ENCODE results near the gene BLOC1S3.

BLOC1S3 gene

GRCh38 chr19:45180936-45181335 is 2.4 kb downstream of the BLOC1S3 start:
- no peak for DNase-seq (ENCODE audit: low read depth in 3 of 3)

DNA sequence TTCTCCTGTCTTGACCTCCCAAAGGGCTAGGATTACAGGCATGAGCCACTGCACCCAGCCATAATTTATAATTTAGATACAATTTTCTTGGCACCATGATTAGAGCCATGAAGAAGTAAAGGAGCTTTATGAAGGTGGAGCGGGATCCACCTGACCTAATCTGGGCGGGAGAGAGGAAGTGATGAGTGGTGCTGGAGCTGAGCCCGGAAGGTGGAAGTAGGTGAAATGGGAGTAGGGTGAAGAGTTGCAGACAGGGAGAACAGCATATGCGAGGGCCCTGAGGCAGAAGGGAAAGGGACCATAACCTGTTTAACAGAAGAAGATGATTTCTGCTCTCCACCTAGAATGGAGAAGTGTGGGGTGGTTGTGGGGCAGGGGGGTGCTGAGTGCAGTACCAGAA is 4.2 kb downstream of the BLOC1S3 start:
- DNase-seq (ENCODE audit: low read depth in 3 of 3): no peak

DNA sequence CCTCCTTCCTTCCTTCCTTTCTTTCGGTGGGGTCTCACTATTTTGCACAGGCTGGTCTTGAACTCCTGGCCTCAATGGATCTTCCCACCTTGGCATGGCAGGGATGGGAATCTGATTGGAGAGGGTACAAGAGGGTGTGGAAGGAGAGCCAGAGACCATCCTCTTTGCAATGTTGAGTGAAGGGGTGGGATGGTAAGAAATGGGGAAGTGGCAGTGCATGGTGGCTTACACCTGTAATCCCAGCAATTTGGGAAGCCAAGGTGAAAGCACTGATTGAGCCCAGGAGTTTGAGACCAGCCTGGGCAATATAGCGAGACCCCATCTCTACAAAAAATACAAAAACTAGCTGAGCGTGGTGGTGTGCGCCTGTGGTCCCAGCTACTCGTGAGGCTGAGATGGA is 5.5 kb downstream of the BLOC1S3 start:
- no peak for DNase-seq (ENCODE audit: low read depth in 3 of 3)

DNA sequence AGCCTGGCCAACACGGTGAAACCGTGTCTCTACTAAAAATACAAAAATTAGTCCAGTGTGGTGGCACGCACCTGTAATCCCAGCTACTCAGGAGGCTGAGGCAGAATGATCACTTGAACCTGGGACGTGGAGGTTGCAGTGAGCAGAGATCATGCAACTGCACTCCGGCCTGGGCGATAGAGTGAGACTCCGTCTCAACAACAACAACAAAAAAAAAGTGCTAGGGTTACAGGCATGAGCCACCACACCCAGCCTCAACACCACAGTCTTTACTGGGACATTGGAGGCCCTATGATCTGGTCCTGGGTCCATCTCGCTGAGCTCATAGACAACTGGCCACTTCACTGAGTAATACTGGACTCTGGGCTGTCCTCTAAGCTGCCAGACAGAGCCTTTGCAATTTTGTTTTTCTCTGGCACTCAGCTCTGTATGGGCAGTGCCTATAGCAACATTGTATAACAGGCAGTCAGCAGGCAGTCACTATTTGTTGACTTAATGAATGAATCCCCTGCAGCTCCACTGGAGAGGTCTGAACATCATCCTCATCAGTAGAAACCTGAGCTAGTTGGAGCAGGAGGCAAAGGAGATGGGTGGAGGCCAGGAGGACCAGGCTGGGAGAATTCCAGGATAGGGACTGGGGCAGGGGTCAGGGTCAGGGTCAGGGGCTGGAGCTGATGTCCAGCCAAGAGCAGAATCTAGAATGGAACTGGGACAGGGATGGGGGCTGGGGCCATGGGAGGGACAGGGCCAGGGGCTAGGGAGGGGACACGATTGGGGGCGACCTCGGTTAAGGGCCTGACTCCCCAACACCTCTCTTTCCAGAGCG is 8.1 kb downstream of the BLOC1S3 start:
- DNase-seq (ENCODE audit: low read depth in 3 of 3): no peak

- DNase-seq (ENCODE audit: low read depth in 3 of 3): no peak
Observed at GRCh38 chr19:45187421-45188100, 9.0 kb downstream of the BLOC1S3 start.

DNA sequence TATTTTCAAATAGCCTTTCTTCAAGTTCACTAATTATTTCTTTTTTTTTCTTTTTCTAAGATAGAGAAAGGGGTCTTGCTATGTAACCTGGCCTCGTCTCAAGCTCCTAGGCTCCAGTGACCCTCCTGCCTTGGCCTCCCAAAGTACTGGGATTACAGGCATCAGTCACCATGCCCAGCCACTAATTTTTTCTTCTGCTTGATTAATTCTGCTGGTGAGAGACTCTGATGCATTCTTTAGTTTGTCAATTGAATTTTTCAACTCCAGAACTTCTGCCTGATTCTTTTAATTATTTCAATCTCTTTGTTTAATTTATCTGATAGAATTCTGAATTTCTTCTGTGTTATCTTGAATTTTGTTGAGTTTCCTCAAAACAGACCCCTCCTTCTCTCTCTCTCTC is 11.4 kb downstream of the BLOC1S3 start:
- no peak for DNase-seq (ENCODE audit: low read depth in 3 of 3)

DNA sequence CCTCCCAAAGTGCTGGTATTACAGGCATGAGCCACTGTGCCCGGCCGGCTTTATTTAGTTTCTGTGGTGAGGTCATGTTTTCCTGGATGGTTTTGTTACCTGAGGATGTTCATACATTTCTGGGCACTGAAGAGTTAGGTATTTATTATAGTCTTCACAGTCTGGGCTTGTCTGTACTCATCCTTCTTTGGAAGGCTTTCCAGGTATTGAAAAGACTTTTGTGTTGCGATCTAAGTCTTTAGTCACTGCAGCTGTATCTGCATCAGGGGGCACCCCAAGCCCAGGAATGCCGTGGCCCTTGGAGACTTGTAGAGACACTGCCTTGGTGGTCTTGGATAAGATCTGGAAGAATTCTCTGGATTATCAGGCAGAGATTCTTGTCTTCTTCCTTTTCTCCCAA is 12.8 kb downstream of the BLOC1S3 start:
- DNase-seq (ENCODE audit: low read depth in 3 of 3): no peak

GRCh38 chr19:45195764-45196163 is 17.2 kb downstream of the BLOC1S3 start:
- no peak for DNase-seq (ENCODE audit: low read depth in 3 of 3)

GRCh38 chr19:45200568-45200967 is 22.0 kb downstream of the BLOC1S3 start:
- DNase-seq (ENCODE audit: low read depth in 3 of 3): no peak

DNA sequence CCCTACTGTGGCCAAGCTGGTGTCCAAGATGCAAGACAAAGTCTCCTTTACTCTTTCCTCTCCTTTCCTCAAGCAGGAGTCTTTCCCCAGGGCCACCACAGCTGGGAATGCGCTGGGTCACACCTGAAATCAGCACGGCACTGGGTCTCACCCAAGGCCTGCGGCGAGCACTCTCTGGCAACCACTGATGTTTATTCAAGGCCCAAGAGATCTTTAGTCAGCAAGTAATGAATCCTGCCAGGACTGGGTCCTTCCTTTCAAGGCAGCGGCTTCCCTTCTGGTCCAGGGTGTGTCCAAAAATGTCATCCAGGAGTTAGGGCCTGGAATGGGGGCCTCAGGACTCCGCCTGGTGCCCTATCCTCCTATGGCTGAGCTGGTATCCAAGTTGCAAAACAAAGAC is 24.1 kb downstream of the BLOC1S3 start:
- DNase-seq (ENCODE audit: low read depth in 3 of 3): no peak

DNA sequence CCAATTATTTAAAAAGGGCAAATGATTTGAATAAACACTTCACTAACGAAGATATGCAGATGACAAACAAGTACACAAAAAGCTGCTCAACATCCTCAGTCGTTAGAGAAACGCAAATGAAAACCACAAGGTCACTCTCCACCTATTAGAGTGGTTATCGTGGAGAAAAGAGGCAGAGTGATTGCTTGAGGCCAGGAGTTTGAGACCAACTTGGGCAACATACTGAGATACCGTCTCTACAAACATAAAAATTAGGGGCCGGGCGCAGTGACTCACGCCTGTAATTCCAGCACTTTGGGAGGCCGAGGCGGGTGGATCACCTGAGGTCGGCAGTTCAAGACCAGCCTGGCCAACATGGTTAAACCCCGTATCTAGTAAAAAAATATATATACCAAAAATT is 27.2 kb downstream of the BLOC1S3 start:
- no peak for DNase-seq (ENCODE audit: low read depth in 3 of 3)

GRCh38 chr19:45206328-45206727 is 27.7 kb downstream of the BLOC1S3 start:
- DNase-seq (ENCODE audit: low read depth in 3 of 3): no peak

DNA sequence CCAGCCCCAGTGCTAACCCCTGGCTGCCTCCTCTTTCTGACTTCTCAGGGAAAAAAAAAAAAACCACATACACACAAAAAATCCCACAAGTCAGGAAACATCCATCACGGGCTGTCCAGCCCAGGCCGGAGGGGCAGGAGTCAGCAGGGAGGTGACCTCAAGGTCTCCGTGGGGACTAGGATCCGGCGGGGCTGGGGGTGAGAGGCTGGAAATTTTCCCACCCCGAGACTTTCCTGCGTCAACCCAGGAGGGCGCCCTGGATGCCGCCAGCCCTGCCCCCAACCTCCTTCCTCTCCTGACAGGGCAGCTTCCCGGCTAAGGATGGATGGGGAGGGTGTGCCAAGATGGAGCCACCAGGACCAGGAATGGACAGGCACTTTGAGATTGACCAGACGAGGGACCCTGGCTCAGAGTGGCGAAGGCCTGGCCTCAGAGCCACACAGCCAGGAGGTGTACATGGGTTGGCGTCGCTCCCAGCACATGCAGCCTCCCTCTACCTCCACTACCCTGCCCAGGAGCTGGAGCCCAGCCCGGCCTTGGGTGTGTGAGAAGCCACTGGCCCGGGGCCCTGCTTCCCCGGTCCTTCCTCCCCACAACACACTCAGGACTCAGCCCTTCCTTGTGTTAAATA is 33.3 kb downstream of the BLOC1S3 start:
- no peak for DNase-seq (ENCODE audit: low read depth in 3 of 3)

GRCh38 chr19:45213031-45213430 is 34.4 kb downstream of the BLOC1S3 start:
- no peak for DNase-seq (ENCODE audit: low read depth in 3 of 3)

DNA sequence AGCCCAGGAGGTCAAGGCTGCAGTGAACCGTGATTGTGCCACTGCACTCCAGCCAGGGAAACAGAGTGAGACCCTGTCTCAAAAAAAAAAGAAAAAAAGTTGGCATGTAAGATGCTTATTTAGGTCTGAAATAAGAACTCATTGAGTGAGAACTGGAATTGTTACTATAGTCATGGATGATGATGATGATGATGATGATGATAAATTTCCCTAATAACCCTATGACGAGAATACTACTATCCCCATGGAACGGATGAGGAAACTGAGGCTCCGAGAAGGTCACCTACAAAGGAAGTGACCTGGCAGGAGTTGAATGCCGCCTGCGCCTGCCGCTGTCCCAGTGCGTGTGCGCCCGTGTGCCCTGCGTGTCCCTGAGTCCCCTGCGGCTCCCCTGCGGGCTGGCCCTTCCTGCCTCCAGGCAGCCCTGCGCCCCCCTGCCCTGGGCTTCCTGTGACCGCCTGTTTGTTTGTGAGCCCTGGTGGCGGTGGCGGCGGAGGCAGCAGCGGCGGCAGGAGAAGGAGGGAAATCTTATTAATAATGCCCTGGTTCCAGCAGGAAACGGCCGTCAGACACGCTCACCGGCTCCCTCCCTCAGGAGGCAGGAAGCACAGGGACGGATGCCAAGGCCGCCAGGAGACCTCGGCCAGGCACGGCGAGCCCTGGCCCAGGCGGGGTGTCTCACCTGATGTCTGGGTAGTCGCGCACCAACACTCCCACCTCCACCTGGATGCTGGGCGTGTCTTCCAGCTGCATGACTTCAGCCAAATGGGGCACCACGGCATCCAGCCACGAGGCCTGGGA is 37.0 kb downstream of the BLOC1S3 start:
- DNase-seq (ENCODE audit: low read depth in 3 of 3): no peak

DNA sequence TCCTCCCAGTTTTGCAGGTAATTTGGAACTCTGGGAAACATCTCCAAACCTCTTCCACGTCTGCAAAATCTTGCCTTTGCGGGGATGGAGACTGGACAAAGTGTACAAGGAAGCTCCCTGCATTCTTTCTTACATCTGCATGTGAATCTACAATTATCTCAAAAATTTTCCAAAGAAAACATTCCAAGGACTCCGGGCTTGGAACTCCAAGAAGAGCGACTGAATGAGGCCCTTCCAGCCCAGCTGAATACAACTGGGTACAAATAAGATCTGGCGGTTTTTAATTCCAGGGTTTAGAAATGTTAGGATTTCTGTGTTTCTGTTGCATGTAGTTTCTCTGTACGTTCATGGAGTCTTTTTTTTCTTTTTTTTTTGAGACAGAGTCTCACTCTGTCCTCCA is 38.1 kb downstream of the BLOC1S3 start:
- DNase-seq (ENCODE audit: low read depth in 3 of 3): no peak

DNA sequence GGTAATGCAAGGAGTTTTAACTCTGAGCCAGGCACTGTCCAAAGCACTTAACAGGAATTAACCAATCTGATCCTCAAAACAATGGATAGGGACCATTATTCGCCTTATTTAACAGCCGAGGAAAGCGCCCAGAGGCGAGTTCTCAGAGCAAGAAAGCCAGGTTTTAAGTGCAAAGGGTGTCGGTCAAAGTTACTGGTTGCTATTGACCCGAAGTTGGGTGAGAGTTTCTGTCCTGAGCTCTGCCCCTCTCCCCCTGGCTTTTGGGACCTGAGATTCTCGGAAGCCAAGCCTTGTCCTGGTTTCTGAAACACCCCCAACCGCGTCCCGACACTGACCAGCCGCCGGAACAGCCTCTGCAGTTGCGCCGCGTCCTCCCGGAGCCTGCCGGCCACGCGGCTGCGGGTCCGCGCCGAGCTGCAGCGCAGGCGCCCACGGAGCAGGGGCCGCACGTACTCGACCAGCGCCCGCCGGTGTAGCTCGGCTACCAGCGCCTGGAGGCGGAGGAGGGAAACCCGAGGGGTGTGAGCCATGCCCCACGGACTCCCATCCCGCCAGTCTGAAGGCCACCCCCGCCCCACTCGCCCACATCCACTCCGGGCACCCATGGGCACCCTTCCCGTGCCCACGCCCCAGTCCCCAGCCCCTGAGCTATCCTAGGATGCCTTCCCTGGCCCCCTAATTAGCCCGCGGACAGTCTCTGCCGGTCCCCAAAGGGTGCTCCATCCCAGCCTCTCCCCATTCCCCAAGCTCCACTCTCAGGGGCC is 38.8 kb downstream of the BLOC1S3 start:
- DNase-seq (ENCODE audit: low read depth in 3 of 3): no peak

DNA sequence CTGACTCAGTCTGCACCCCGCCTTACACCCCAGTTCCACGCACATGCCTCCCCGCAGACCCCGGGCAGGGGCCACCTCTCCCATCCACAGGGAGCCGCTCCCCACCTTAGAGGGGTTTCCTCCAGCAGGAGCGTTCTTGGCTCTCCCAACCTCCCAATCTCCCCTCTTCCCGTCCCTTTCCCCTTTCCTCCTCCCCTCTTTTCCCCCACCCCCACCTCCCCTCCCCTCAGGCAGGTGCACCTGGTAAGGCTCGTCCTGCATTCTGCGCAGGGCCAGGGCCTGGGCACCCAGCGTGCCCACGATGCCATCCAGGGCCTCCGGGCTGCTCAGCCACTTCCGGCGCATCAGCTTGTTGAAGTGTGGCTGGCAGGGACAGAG is 39.4 kb downstream of the BLOC1S3 start:
- no peak for DNase-seq (ENCODE audit: low read depth in 3 of 3)

- no peak for DNase-seq (ENCODE audit: low read depth in 3 of 3)
Observed at GRCh38 chr19:45218426-45218825, 39.8 kb downstream of the BLOC1S3 start.

DNA sequence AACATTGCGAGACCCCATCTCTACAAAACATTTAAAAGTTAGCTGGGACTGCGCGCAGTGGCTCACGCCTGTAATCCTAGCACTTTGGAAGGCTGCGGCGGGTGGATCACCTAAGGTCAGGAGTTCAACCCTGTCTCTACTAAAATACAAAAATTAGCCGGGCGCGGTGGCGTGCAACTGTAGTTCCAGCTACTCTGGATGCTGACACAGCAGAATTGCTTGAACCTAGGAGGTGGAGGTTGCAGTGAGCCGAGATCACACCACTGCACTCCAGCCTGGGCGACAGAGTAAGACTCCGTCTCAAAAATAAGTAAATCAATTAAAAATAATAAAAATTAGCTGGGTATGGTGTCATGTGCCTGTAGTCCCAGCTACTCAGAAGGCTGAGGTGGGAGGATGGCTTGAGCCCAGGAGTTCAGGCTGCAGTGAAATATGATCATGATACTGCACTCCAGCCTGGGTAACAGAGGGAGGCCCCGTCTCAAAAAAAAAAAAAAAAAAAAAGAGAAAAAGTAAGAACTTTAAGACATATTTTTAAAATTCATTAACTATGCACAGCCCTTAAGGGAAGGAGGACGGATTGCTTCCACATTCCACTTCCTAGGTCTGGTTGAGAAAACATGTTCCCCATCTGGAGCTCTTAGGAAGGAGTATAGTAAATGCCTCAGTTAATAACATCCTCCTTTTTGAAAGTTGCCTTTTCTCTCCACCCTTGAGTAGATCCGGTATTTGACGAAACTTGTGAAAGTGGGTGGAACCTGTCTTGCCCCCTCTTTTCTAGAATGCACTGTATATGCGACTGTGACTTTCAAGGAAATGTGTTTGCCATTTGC is 40.5 kb downstream of the BLOC1S3 start:
- no peak for DNase-seq (ENCODE audit: low read depth in 3 of 3)

- DNase-seq (ENCODE audit: low read depth in 3 of 3): no peak
Observed at GRCh38 chr19:45222724-45223123, 44.1 kb downstream of the BLOC1S3 start.

Measured in stimulated activated CD4-positive, alpha-beta T cell treated with anti-CD3 and anti-CD28 coated beads, TNF-alpha, amount 100 ng/mL, for 4 hours (primary cell).